Kidney (tissue), 14 donors: ENCODE data around the gene SHBG. TPM values are rescaled to one million over a fixed set of nuclear protein-coding genes. Genes with fewer than 3 reads are reported as not detected.

Experiments
- DNase-seq, 5 donors: peaks; one replicate each; pipeline ENCODE4 v3.0.0-alpha.2; 2013 to 2020
- FAIRE-seq: peaks from 2 replicates; lab custom pipeline; 2012; peaks lifted over from hg19 to GRCh38; lab: Jason Lieb, UNC
- H3K27ac ChIP-seq, 2 donors: one replicate each; pipeline ENCODE4 v1.7.0; 2013; ENCODE audit warnings: low read depth in 2 of 2, low read length in 2 of 2, inconsistent platforms in 1 of 2
- H3K27me3 ChIP-seq: one replicate; pipeline ENCODE4 v1.7.1; 2013; ENCODE audit warnings: low read length, inconsistent platforms; ENCODE audit not compliant: control insufficient read depth, insufficient read depth
- H3K36me3 ChIP-seq, 3 donors: one replicate each; pipeline versions ENCODE4 v1.7.0 to v1.7.1; 2013; ENCODE audit warnings: low read length in 3 of 3, control low read depth in 1 of 3, inconsistent platforms in 1 of 3; ENCODE audit not compliant: insufficient read depth in 3 of 3, control insufficient read depth in 2 of 3
- H3K4me1 ChIP-seq, 3 donors: one replicate each; pipeline versions ENCODE4 v1.7.0 to v1.7.1; 2013; ENCODE audit warnings: low read length in 3 of 3, inconsistent platforms in 1 of 3, low read depth in 1 of 3; ENCODE audit not compliant: control insufficient read depth in 2 of 3, insufficient read depth in 2 of 3
- H3K4me3 ChIP-seq, 3 donors: one replicate each; pipeline versions ENCODE4 v1.7.0 to v1.8.1; 2013; ENCODE audit warnings: low read length in 3 of 3, control low read depth in 1 of 3, inconsistent platforms in 1 of 3
- H3K9ac ChIP-seq, 3 donors: one replicate each; pipeline versions ENCODE4 v1.7.0 to v1.7.1; 2013; ENCODE audit warnings: low read length in 3 of 3, control low read depth in 1 of 3, inconsistent platforms in 1 of 3
- H3K9me3 ChIP-seq, 3 donors: one replicate each; pipeline versions ENCODE4 v1.7.0 to v1.7.1; 2013; ENCODE audit warnings: low read length in 3 of 3, control low read depth in 1 of 3, inconsistent platforms in 1 of 3; ENCODE audit not compliant: control insufficient read depth in 2 of 3, insufficient read depth in 1 of 3
- CTCF ChIP-seq: IDR thresholded peaks from 3 replicates; pipeline ENCODE4 v1.5.1; 2012; ENCODE audit warnings: mild to moderate bottlenecking, moderate library complexity, borderline replicate concordance; ENCODE audit not compliant: insufficient read depth; ENCODE audit errors: extremely low read depth
- intact Hi-C: fragments of 100-400 bp; cut with DNase I; formaldehyde crosslinking; loops from one replicate; pipeline ENCODE4 v1.11.1; 2022
- polyA plus RNA-seq: library from polyadenylated mRNA; stranded (reverse); fragments of 350-450 nt; fragmentation: Illumina TruSeq; extraction: RNeasy Lipid Tissue Mini Kit (QIAGEN cat#74804); gene quantifications from one replicate; pipeline ENCODE4 v1.2.3, GENCODE V29; 2014; ENCODE audit warnings: low read depth, low replicate concordance; ENCODE audit not compliant: insufficient read depth
- total RNA-seq: library from RNA; stranded (reverse); fragmentation: NEBNext Ultra II Directional; extraction: Animal tissue kit (Norgen Biotek cat#: 25700); gene quantifications from one replicate; pipeline ENCODE4 v1.2.1, GENCODE V29; 2021
- donor health status: control.
- donor health status: control.
- donor health status: control.
- donor health status: control.
- donor health status: control.
- donor health status: DM: yes; HTN: yes; CAD: no.
- donor health status: Normal renal cell carcinoma (clear cell type).

SHBG gene
- total and polyA plus RNA-seq, 2 donors from 2014 or later, result 0.57 to 4.6 TPM

GRCh38 chr17:7582396-7583252 is 47.3 kb upstream of the SHBG start:
- intact Hi-C loops, result no loop called here
- no peak for FAIRE-seq

GRCh38 chr17:7583253-7584109 is 46.5 kb upstream of the SHBG start, which contains the start of gene MPDU1:
Gene MPDU1, plus strand, starts transcription at chr17:7583852. Its CDS starts 11 bp downstream, at chr17:7583863.
- TF ChIP-seq CTCF, result no peak
- H3K4me3 ChIP-seq, result peak within 1 kb of the TSS; percentile 98 to 99 (median 99)
- H3K27ac ChIP-seq, result peak within 1 kb of the TSS; percentile 98 to 99
- H3K9ac ChIP-seq, result peak within 1 kb of the TSS; percentile 91 to 97 (median 95)
- intact Hi-C loops, result no loop called here
- no peaks in the 10 kb centered on the region for H3K9me3 ChIP-seq
- peaks cover 0 to 40% (median 37%) of the 10 kb centered on the region in 3 donors for H3K4me1 ChIP-seq
- FAIRE-seq, result peak; percentile 39
- DNase-seq, result peak; percentile 99
- H3K27me3 ChIP-seq, result no peaks in the 10 kb centered on the region
- peaks cover 0 to 13% (median 5%) of the 10 kb centered on the region in 3 donors for H3K36me3 ChIP-seq

More at GRCh38 chr17:7582396-7583252, 47.3 kb upstream of the SHBG start:
- no peaks in the 10 kb centered on the region for H3K9me3 ChIP-seq
- H3K27me3 ChIP-seq, result no peaks in the 10 kb centered on the region
- H3K27ac ChIP-seq, result peak overlapping the region; percentile 98 to 99
- no peak for TF ChIP-seq CTCF
- H3K4me3 ChIP-seq, result peak overlapping the region in 2 of 3 donors; percentile 16 to 98
- peaks cover 6 to 18% (median 10%) of the 10 kb centered on the region in 3 donors for H3K36me3 ChIP-seq
- peak overlapping the region in 1 of 3 donors; percentile 95 for H3K9ac ChIP-seq
- DNase-seq, result peak in 2 of 5 donors; percentile 16 to 90
- H3K4me1 ChIP-seq, result peaks cover 0 to 40% (median 39%) of the 10 kb centered on the region in 3 donors

- Histone ChIP-seq H3K36me3 (peaks cover 0 to 19% (median 11%) of the 10 kb centered on the region in 3 donors), H3K27me3 (no peaks in the 10 kb centered on the region), H3K9me3 (no peaks in the 10 kb centered on the region), H3K9ac (no peak overlapping the region), H3K27ac (no peak overlapping the region), H3K4me1 (peaks cover 0 to 27% (median 25%) of the 10 kb centered on the region in 3 donors), H3K4me3 (no peak overlapping the region)
- intact Hi-C loops, result no loop called here
- DNase-seq (peak in 3 of 5 donors; percentile 21 to 55 (median 37)), FAIRE-seq (no peak)
- no peak for TF ChIP-seq CTCF
Measured at GRCh38 chr17:7586673-7587419, 43.1 kb upstream of the SHBG start.
